CD4-positive, alpha-beta T cell treated with Interferon alpha-2 for 1 hour (primary cell): ENCODE measurements around the gene PTPN3.

Experiments
- DNase-seq, 2 donors: peaks; one replicate each; pipeline ENCODE4 v3.0.0-alpha.2; 2020 to 2022

Gene PTPN3

DNA sequence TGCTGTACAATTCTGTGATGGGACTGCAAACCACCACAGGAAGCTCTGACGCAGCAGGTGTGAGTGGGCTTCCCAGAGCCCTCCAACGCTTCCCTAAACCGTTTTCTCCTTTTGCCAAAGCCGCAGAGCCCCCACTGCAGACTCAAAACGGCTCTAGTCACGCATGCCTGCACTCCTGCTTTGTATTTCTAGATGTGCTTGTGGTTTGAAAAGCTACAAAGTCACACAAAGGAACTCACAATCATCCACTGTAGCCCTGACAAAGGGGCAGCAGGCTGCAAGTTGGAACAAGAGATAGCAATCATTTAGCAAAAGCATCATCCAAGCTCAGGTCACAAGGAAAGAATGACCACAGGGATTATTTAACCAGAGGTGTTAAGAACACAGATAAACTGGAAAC, 79.3 kb downstream of the PTPN3 start:
- no peak for DNase-seq

DNA sequence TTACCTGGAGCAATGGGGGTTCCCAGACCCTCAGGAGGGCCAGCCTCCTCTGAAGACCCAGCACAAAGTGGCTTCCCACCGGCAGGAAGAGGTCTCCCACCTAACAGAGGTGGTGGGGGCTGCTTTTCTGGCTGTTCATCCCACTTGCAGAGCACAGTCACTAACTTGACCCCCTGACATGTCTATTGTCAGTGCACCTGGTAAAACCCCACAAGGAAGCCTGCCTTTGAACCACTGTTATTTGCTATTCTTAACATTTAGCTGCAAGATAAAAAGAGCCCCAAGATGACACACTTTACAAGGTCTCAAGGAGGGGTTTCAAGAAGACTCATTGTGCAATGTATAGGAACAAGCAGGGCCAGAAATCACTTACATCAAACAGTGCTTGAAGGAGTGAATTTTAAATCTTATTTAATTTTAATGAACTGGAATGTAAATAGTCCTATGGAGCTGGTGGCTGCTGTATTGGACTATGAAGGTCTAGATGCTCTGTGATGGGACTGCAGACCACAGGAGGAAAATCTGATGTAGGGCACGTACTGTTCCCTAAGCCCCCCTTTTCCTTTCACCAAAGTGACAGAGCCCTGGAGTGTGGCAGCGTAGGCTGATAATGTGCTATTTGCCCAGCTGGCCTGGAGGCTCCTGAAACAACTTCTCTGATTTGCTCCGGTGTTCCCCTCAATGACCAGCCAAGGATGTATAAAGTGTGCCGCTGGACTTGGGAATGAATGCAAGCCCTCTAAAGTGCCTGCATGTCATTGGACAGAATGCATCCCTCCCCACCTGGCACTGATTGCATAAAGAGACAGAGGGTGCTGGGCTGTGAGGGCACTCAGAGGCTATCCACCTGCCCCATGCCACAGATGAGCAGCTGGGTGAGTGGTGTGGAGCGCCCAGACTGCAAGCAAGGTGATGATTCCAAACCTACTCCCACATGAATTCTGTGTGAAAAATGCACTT, 80.2 kb downstream of the PTPN3 start:
- no peak for DNase-seq

DNA sequence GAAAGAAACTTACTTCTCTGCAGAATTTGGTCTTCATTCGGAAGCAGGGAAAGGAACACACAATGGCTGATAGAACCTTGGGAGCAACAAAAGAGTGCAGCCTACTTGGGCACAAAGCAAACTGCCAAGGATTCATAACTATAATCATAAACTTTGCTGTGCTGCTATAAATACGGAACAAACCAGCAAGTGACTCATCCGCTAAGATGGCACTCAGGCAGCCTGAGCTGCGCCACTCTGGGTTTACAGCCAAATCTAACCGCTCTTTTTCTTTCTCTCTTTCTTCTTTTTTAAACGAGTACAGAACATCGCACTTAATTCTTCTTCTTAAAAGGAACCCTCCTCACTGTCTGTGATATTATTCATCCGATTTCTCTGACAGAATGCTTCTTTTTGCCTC, 81.1 kb downstream of the PTPN3 start:
- no peak for DNase-seq

DNA sequence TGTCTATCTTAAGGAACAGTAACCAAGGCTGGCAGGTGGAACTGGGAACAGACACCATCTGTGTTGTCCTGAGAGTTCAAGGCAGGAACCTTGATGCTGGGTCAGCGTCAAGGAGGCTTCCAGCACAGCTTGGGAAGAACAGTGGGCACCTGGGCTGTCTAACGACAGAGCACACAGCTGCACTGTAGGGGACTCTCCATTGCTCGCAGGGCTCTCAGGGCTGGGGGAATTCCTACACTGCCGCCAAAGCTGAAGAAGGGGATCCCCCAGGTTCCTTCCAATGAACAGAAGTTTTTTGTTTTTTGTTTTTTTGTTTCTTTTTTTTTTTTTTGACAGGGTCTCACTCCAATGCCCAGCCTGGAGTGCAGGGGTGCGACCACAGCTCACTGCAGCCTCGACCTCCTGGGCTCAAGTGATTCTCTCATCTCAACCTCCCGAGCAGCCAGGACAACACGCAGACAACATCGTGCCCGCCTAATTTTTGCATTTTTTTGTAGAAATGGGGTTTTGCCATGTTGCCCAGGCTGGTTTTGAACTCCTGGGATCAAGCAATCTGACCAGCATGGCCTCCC, 81.9 kb downstream of the PTPN3 start:
- no peak for DNase-seq

DNA sequence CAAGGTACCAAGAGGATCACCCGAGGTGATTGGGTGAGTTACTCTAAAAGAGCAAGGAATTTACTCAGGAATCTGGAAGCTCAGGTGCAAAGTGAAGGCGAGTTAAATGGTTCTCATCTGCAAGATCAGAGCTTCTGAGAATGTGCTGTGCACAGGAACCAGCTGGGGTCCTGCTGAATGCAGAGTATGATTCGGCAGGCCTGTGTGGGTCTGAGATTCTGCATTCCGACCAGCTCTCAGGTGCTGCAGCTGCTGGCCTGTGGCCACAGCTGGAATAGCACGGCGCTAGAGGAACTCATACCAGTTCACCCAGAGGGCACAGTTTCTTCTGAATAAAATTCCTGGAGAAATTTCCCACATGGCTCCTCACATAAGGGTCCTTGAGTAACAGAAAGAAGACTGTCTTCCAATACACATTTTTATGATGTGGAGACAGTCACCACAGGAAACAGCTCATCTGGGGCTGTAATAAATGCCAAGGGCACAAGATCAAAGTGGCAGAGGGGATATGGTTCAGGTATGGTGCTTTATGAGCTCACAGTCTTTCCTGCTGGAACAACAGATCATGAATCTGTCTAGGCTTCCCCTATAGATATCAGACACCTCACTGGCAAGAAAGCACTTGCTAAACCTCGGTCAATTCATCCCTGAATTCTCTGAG, 83.9 kb downstream of the PTPN3 start:
- no peak for DNase-seq

DNA sequence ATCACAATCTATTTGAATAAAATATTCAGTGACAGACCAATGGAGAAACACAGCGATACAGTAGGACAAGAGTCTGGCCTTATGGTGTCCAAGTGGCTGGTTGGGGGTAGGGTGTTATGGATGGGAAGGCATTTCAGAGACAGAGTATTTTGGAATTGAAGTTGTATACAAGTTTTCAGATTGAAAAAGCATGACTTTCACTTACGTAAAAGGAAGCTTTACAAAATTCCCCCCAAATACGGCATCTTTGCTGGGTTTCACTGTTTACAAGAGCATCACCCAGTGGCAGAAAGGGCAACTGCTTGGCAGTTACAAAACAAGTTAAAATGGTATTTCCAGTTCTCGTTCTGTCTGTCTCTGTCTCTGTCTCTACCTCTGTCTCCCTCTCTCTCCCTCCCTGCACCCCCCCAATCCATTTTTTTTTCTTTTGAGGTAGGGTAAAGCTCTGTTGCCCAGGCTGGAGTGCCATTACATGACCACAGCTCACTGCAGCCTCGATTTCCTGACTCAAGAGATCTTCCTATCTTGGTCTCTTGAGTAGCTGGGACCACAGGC, 86.2 kb downstream of the PTPN3 start:
- peak in 1 of 2 donors; percentile 10 for DNase-seq

DNA sequence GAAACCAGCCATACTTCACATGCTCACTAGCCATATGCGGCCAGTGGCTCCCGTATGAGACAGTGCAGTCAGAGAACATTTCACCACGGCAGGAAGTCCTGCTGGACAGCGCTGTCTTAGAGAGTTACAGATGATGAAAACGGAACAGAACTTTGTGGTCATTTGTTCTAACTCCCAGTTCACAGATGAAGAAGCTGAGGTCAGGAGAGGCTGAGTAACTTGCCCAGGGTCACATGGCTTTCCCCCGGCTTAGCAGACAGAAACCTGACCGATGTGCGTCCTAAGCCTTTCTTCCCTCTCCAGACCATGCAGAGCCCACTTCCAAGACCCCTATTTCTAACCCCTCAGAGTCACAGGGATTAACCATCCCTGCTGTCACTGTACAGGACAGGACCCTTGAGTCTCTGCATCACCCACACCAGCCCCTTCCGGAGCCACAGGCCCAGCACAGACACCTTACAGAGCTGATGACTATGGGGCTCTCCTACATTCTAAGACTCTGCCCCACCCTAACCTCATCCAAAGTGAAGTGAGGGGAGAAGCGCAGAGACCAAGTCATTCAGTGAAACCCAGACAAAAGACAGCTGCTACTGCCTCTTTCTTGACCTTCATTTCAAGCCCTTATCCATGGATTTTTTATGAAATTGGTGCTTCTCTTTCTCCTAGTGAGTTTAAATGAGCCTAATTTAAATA, 86.9 kb downstream of the PTPN3 start:
- DNase-seq: no peak

DNA sequence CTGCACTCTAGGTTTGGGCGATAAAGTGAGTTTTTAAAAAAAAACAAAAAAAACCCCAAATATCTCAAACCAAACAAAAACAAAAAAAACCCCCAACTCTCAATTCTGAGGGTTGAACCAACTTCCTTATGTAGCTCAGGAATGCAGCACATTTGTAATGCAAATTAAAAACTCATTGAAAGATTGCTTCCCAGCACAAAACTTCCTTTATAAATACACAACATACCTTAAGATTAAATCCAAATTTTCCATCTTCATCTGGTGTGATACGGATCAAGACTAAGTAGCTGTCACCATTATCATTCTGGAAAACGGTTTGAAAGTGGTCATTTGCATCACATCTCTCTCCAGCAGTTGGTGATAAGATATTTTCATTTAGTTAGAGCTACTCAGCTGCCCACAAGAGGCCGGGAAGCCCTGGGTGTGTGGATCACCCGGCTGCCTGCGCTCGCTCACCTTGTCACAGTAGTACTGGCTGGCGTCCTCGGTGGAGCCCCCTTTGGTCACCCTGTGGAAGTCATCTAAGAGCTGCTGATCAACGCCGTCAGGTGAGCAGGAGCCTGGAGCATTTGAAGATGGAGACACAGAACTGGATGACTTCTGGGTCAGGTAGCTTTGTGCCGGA, 88.2 kb downstream of the PTPN3 start:
- DNase-seq: no peak

DNA sequence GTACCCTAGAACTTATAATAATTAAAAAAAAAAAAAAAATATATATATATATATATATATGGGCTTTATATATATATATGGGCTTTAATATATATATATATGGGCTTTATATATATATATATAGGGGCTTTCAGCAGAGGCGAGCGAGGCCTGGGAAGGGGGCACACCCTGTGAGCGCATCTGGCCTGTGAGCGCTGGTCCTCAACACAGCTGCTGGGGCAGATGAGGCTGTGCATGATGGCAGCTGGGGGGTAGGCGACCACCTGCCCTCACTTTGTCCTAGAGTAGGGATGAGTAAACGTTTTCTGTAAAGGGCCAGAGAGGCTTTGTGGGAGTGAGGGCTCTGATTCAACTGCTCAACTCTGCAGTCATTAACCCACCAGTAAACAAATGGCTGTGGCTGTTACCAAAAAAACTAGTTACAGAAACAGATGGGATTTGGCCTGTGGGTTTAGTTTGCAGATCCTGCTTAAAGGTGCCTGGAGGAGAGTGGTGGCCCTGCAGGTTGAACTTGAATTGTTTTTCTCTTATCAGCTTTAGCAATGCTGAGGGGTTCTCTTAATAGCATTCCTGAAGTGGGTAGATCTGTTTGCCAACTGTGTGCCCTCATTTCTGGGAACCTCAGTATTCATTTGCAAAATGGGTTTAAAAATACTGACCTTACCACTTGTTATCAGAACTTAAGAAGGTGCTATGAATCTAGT, 89.2 kb downstream of the PTPN3 start:
- no peak for DNase-seq

DNA sequence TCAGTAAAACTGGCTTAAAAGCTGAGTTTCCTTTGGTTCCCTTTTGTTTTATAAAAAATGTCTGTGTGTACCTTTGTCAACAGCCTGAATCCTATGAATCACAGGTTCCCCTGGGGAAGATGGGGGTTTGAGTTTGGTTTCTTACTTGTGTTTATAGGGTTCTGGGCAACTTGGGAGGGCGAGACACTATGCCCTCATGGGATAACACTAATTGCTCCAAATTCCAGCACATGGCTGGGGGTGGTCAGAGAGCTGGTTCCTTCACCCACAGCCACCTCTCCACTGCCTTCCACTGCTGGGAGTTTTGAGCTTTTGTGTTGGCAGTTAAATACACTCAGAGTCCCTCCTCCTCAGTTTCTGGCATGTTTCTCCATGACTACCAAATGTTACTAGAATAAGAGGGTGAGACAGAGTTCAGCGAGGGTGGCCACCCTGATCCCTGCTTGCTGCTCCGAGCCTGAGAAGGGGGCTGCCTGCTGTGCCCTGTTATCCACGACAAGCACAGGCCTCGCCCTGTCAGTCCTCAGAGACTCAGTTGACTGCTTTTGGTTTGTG, 94.3 kb downstream of the PTPN3 start:
- DNase-seq: no peak

DNA sequence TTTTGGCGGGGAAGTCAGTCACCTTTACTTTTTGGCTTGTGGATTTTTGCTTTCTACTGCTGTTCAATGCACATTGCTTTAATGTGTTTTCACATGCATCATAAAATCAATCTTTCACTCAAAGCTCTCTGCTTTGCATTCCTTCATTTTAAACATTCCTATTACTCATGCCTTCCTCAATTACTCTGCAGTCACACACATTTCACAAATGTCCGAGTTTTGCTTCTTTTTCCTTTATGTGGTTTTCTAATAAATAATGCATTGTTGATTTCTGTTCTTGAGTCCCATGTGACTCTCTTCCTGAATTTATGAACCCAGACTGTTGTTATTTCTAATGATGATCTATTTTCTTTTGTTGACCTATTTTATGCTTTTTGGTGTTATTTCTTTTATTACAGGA, 95.0 kb downstream of the PTPN3 start:
- DNase-seq: no peak

DNA sequence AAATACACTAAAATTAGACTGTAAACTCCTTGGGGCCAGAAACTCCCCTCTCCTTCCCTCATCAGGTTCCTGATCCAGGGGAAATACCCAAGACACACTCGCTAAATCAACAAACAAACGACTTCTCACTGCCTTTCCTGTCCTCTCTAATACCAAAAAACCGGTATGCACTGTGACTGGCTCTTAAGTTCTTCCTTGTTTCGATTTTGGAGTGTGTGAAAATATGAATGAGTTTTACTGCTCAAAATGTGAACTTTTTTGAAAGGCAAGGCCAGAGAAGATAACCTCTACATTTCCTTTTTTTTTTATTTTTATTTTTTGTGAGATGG, 96.2 kb downstream of the PTPN3 start:
- no peak for DNase-seq

DNA sequence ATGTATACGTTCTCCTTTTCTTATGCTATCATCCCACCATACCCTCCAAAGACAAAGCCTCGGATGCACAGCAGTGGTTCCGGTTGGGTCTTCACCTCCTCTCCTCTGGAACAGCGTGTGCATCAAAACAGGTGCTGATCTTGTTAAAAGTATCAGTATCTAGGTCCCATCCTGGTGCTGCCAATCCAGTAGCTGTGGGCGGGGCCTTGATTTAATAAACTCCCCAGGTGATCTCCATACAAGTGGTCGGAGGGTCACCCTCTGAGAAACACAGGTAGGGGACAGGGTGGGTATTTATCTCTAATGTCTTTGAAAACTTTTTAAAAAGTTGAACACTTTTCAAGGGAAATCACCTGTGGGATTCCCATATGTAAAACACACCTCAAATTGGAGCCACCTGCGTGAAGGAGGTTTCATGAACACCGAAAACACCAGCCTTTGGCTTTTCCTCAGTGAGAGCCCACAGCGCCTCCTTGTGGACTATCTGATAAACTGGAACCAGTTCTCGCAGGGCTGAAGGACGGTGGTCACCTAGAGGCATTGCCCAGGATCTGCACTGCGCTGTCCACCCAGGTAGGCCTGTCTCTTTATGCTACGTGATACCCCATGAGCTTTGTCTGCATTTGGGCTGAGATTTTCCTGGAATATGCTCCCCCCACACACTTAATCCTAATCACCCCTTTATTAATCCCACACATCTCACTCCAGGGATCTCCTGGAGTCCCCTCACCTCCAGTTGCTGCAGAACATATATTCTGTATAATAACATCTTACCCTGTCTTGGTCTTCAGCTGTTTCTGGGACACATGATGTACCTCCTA, 96.7 kb downstream of the PTPN3 start:
- peak; percentile 4 to 5 for DNase-seq

DNA sequence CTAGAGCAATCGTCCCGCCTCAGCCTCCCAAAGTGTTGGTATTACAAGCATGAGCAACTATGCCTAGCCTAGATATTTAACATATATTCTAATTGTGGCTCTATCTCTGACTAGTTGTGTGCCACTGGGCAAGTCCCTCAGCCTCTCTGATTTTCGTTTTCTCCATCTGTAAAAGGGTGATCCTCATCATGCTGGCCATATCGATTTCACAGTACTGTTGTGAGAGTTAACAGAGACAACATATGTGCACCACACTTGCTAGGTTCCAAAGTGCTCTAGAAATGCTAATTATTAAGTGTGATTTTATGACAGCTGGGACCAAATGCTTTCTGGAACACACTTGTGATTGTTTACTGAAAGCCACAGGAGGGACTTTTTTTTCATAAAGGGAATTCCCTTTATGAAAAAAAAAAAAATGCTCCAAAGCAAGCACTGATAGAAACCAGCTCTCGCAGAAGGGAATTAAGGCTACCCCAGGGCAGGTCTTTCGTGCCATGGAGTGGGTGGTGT, 98.8 kb downstream of the PTPN3 start:
- no peak for DNase-seq

DNA sequence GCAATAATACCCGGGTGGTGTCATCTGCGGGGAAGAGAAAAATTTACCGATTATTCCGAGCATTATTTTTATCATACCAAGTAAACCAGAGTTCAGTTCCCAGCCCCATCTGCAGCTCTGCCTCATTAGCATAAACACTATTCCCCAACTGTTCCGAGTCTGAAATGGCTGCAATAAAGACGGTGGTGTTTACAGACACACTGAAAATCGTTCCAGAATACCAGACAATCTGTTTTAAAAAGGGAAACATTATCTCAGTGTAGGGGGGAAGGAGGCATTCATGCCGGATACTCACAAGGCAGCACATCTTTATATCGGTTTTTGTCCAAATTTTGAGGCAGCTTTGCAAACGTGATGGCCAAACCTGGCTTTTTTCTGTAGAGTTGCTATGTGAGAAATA, 106.9 kb downstream of the PTPN3 start:
- DNase-seq: no peak

DNA sequence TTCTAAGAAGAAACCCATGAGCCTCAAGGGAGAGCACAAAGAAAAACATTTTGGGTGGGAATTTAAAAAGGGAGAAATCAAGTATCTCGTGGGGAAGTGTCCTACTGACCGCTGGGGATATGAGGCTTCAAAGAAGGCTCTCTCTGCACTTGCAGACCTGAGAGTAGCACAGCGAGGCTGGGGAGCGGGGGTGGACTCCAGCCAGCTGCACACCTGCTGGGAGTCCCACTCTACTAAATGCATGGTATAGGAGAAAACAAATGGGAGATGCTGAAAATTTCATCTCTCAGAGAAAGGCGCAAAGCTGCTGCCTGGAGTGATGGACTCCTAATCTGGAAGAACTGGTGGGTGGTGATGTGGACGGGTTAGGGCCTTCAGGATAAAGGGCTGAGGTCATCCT, 110.3 kb downstream of the PTPN3 start:
- no peak for DNase-seq

DNA sequence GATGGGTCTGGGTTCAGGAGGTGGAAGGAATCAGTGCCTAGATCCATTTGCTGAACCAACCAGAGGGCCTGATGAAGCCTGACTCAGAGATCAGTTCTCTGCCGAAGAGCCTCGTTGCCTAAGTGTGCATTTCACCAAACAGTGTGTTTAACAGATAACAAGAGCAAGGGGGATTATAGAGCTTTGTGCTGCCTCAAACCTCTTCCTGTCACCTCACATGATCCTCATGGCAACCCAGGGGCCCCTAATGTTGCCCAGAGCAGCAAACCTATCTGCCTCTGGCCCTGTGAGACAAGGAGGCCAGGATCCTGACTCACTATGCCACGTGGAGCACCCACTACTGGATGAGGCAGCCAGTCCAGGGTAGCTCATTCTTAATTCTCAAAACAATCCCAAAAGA, 110.9 kb downstream of the PTPN3 start:
- no peak for DNase-seq

DNA sequence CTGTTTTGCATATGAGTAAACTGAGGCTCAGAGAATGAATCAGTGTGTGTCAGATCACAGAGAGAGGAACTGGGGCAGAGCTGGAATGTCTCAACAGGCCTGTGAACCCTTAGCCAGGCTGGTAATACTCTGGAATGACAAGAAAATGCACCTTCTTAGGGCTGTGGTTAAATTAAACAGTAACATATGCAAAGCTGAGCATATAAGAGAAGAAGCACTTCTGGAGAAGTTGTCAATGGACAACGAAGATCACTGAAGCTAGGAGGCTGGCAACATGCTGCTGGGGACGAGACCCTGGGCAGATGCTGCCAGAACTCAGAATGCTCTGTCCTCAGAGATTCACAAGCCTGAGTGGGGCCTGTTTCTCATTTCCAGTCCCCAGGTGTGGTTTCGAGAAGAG, 112.6 kb downstream of the PTPN3 start:
- DNase-seq: no peak

DNA sequence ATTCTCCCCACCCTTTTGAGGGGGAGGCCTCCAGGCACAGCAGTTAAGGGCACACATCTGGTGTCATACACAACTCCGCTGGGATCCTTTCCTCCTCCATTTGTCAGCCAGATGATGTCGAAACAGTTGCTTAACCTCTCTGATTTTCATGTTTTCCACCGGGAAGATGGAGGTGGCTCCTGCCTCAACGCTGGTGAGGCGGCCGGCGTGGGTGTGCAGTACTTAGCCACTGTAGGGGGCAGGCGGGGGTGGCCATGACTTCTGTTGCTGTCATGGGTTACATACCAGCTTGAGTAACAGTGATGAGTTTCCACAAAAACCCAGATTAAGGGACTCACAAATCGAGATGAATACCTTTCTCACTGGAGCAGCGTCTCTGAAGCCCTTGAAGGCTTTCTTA, 114.2 kb downstream of the PTPN3 start:
- no peak for DNase-seq

DNA sequence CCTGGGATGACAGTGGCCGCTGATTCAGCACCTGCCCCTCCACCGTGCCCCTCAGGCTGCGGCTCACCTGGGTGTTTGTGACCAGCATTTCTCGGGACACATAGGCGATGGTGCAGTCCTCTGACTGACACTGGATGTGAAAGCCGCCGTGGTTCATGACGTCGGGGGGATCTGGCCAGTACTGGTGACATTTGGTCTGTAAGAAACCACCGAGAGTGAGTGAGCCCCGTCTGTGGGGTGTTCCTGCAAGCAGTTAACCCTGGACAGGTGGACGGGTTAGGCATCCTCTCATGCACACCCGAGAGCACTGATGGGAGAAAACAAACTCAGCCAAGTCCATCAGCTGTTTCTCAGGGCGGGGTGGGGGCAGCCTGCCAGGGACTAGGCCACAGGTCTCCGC, 114.8 kb downstream of the PTPN3 start:
- DNase-seq: no peak

DNA sequence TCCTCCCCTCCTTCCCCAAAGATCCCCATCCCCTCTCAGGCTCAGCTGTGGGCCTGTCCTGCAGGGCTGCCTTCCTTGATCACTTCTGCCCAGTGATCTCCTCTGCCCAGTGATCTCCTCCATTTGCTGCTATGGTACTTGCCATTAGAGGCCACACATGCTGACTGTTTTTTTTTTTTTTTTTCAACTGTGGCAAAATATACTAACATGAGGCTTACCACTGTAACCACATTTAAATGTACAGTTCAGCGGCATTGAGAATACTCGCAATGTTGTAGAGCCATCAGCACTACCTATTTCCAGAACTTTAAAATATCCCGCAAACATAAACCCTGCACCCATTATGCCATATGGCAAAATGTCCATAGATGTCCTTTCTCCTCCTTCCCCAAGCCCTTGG, 115.5 kb downstream of the PTPN3 start:
- DNase-seq: no peak
